Kidney epithelial cell (primary cell): ENCODE measurements around the gene TMEM147. TPM values are rescaled to one million over a fixed set of nuclear protein-coding genes. Genes with fewer than 3 reads are reported as not detected.

Experiments used
- DNase-seq: peaks from one replicate; pipeline ENCODE4 v3.0.0-alpha.2; 2010; ENCODE audit warnings: low read depth
- H3K27me3 ChIP-seq: 2 replicates; pipeline ENCODE4 v1.6.0; 2011; ENCODE audit warnings: low read length; ENCODE audit not compliant: control insufficient read depth, insufficient read depth
- H3K36me3 ChIP-seq: 2 replicates; pipeline ENCODE4 v1.5.1; 2011; ENCODE audit warnings: low read length; ENCODE audit not compliant: control insufficient read depth, insufficient read depth
- H3K4me3 ChIP-seq: 2 replicates; pipeline ENCODE4 v1.5.1; 2011; ENCODE audit warnings: low read depth, mild to moderate bottlenecking, control low read depth, low read length
- total RNA-seq: library from RNA; depleted of rRNA; stranded (reverse); fragments of >200 nt; gene quantifications from 2 replicates; pipeline ENCODE4 v1.2.3, GENCODE V29; 2015
- TF ChIP-seq, protein P1 (sequence below): IDR thresholded peaks from 2 replicates; pipeline ENCODE4 v1.5.1; 2011; ENCODE audit warnings: mild to moderate bottlenecking, moderate library complexity, low read length, control low read depth, inconsistent platforms; ENCODE audit not compliant: insufficient read depth, poor library complexity, severe bottlenecking

Gene TMEM147, protein sequence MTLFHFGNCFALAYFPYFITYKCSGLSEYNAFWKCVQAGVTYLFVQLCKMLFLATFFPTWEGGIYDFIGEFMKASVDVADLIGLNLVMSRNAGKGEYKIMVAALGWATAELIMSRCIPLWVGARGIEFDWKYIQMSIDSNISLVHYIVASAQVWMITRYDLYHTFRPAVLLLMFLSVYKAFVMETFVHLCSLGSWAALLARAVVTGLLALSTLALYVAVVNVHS
- 160 and 166 TPM in 2 replicates for total RNA-seq

DNA sequence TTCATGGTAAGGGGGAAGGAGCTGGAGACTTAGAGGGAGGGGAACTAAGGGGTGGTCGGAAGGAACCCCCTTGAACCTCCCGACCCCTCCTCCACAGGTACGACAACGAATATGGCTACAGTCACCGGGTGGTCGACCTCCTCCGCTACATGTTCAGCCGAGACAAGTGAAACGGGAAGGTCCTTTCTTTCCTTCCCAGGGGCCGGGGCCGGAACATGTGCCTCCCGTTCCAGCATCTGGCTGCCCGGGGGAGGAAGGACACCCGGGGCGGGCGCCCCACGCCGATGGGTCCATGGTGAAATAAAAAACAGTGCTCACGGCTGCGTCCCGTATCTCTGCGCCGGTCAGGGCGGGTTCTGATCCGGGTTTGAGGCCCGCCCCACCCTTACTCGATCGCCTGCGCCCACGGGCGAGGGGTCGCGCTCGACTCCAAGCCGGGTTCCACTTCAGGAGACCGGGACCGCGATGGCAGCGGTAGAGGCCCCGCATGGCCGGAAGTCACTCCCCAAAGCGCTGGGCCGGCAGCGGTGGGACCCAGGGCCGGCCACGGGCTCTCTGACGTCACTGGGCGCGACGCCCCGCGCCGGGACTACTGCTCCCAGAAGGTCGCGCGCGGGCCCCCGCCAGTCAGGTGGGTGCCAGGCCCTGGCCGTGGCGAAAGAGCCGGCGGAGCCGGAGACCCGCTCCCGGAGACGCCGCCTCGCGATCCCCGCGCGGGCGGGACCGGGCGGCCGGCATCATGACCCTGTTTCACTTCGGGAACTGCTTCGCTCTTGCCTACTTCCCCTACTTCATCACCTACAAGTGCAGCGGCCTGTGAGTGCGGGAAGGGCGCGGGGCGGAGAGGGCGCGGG lies at the start of gene TMEM147:
TSS of gene TMEM147 (plus strand) at position 626 of the 854 bp plus-strand sequence. CDS start at position 740, 114 bp downstream.
- peak; percentile 55 for DNase-seq
- TF ChIP-seq, protein P1, sequence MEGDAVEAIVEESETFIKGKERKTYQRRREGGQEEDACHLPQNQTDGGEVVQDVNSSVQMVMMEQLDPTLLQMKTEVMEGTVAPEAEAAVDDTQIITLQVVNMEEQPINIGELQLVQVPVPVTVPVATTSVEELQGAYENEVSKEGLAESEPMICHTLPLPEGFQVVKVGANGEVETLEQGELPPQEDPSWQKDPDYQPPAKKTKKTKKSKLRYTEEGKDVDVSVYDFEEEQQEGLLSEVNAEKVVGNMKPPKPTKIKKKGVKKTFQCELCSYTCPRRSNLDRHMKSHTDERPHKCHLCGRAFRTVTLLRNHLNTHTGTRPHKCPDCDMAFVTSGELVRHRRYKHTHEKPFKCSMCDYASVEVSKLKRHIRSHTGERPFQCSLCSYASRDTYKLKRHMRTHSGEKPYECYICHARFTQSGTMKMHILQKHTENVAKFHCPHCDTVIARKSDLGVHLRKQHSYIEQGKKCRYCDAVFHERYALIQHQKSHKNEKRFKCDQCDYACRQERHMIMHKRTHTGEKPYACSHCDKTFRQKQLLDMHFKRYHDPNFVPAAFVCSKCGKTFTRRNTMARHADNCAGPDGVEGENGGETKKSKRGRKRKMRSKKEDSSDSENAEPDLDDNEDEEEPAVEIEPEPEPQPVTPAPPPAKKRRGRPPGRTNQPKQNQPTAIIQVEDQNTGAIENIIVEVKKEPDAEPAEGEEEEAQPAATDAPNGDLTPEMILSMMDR = no peak
- Histone ChIP-seq H3K4me3 (peak within 1 kb of the TSS; percentile 79), H3K27me3 (no peaks in the 10 kb centered on the region), H3K36me3 (peaks cover 1% of the 10 kb centered on the region)

DNA sequence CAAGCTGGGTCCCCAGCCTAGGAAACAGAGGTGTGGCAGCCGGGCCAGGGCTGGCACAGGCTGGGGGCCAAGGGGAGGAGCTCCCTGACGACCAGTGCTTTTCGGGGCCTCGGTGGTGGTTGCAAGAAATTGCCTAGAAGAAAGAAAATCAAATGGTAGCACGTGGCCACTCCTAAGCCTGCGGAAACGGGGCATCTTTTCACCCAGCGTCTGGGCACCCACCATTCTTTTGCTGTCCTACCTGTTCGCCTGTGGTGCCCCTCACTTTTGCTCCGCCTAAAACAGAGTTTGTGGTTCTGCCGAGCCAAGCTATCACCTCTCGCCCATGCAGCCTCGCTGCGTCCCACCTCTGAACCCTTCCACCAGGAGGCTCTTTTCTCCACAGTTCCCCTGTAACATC lies 48.0 kb upstream of the TMEM147 start:
- H3K4me3 ChIP-seq = no peak overlapping the region
- TF ChIP-seq, protein P1 = no peak
- no peaks in the 10 kb centered on the region for H3K36me3 ChIP-seq
- DNase-seq = no peak
- H3K27me3 ChIP-seq = peaks cover 1% of the 10 kb centered on the region

DNA sequence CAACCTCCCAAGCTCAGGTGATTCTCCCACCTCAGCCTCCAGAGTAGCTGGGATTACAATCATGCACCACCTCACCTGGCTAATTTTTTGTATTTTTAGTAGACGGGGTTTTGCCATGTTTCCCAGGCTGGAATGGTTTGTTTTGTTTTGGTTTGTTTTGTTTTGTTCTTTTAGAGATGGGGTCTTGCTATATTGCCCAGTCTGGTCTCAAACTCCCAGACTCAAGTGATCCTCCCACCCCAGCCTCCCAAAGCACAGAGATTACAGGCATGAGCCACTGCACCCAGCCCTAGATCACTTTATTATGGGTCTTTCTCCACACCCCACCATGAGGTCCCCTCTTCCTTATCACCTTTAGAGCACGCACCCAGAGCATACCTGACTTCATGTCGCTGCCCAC lies 47.2 kb upstream of the TMEM147 start:
- DNase-seq = no peak
- Histone ChIP-seq H3K36me3 (no peaks in the 10 kb centered on the region), H3K4me3 (no peak overlapping the region), H3K27me3 (no peaks in the 10 kb centered on the region)
- TF ChIP-seq, protein P1 = no peak

DNA sequence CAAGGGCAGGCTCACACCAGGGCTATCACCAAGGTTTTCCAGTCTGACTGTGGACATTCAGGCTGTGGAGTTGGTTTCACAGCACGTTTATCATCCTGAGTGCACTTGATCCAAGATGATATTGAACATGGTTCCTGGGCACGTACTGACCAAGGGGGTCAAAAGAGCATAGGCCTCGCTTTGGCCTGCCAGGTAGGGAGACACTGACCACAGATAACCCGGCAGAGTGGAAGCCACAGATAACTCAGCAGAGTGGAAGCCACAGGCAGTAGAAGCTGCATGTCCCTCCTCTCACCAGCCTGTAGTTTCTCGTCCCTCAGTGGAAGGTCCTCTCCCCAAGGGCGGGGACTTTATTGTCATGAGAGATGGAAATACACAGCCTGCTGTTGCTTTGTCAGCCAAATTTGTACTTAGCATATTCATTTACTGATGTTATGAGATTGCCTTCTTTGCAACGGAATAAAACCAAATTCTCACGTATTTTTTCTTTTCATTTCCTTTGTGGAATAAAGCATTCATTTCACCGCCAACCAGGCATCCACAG lies 46.4 kb upstream of the TMEM147 start:
- no peak for DNase-seq
- no peak overlapping the region for H3K4me3 ChIP-seq
- H3K36me3 ChIP-seq = no peaks in the 10 kb centered on the region
- H3K27me3 ChIP-seq = no peaks in the 10 kb centered on the region
- TF ChIP-seq, protein P1 = no peak

DNA sequence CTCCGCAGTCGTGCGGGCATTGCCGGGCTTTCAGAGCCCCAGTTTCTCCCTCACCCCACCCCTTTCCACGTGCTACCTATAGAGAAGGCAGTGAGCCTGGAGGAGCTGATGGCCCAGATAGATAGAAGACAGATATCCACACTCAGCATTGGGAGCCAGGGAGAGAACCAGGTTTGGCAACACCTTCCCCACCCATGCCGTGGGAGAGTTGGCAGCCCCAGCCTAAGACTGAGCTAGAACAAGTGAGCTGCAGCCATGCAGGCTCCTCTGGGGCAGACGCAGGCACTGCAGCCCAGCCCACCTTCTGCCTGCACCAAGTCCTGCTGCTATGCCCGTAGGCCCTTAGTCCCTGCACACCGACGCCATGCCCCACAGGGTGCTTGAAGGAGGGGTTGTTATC lies 44.8 kb upstream of the TMEM147 start:
- no peak overlapping the region for H3K4me3 ChIP-seq
- H3K36me3 ChIP-seq = no peaks in the 10 kb centered on the region
- H3K27me3 ChIP-seq = no peaks in the 10 kb centered on the region
- TF ChIP-seq, protein P1 = no peak
- DNase-seq = no peak
